H1 (cell line): ENCODE results near the gene NRN1L. TPM values are rescaled to one million over a fixed set of nuclear protein-coding genes. Genes with fewer than 3 reads are reported as not detected.

Experiments
- BCL11A ChIP-seq, 2 experiments: IDR thresholded peaks; one replicate each; pipeline ENCODE4 v1.6.1; 2011; ENCODE audit warnings: low read depth in 2 of 2, low read length in 2 of 2, mild to moderate bottlenecking in 2 of 2
- GABPA ChIP-seq: IDR thresholded peaks from 2 replicates; pipeline ENCODE4 v1.6.1; 2011; ENCODE audit warnings: mild to moderate bottlenecking, low read length, moderate library complexity, borderline replicate concordance; ENCODE audit not compliant: insufficient read depth
- polyA plus RNA-seq, 7 experiments: library from polyadenylated mRNA; depleted of rRNA in 3 of 7; stranded (reverse) in 5 of 7; unstranded in 2 of 7; fragments of >200 nt in 5 of 7; fragments of 200-250 nt in 2 of 7; gene quantifications; 1 replicate in 5 of 7; 2 replicates in 1 of 7; 4 replicates in 1 of 7; pipeline versions ENCODE4 v1.2.1 to v1.2.3, GENCODE V29; 2011 to 2013; ENCODE audit warnings: missing spikeins in 2 of 7, mixed read lengths in 2 of 7
- total RNA-seq: library from RNA; stranded (reverse); fragmentation: NEBNext Ultra II Directional; extraction: Animal tissue kit (Norgen Biotek cat#: 25700); gene quantifications from 2 replicates; pipeline ENCODE4 v1.2.1, GENCODE V29; 2021

Gene NRN1L
- total and polyA plus RNA-seq, 2 of the 8 experiments (the other 6 are each of a cell fraction or from before 2014, with no cell fraction given), result 4.1 to 35.2 TPM

DNA sequence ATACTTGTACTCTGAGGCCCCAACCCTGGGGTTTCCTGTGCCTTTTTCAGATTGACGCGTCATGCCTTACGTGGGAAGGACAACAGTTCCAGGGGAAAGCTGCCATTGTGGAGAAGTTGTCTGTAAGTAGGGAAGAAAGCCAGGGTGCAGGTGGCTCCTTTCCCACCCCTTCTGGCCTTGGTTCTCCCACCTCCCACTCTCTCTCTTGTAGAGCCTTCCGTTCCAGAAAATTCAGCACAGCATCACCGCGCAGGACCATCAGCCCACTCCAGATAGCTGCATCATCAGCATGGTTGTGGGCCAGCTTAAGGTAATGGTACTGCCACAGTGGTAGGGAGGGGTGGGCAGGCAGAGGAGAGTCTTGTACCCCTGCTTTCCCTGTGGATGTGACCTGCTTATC, 16.4 kb upstream of the NRN1L start (continued):
- TF ChIP-seq BCL11A (IDR thresholded peaks at IDR 0.05; ENCODE audit: low read depth in 2 of 2, low read length in 2 of 2) (no peak), GABPA (no peak)
